Measurements from ENCODE around the gene ITK.

DNA sequence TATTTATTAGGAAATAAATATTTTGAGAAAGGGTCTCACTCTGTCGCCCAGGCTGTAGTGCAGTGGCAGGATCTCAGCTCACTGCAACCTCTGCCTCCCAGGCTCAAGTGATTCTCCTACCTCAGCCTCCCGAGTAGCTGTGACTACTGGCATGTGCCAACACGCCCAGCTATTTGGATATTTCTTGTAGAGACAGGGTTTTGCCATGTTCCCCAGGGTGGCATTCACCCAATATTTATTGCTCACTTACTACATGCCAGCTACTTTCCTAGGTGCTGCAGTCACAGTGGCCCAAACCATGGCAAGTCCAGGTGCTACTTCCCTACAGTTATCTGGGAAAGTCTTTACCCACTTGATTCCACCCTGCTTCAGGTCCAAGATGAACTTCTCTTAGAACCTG lies 29.6 kb upstream of the ITK start:
- TF ChIP-seq, protein P1, sequence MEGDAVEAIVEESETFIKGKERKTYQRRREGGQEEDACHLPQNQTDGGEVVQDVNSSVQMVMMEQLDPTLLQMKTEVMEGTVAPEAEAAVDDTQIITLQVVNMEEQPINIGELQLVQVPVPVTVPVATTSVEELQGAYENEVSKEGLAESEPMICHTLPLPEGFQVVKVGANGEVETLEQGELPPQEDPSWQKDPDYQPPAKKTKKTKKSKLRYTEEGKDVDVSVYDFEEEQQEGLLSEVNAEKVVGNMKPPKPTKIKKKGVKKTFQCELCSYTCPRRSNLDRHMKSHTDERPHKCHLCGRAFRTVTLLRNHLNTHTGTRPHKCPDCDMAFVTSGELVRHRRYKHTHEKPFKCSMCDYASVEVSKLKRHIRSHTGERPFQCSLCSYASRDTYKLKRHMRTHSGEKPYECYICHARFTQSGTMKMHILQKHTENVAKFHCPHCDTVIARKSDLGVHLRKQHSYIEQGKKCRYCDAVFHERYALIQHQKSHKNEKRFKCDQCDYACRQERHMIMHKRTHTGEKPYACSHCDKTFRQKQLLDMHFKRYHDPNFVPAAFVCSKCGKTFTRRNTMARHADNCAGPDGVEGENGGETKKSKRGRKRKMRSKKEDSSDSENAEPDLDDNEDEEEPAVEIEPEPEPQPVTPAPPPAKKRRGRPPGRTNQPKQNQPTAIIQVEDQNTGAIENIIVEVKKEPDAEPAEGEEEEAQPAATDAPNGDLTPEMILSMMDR (IDR thresholded peaks at IDR 0.05) = no peak
- TF ChIP-seq POLR2A (IDR thresholded peaks at IDR 0.05) = no peak

Data from testis (tissue), 2 donors.